GM12873 (cell line): ENCODE data around the gene MED20.

Experiments
- TF ChIP-seq, protein P1 (sequence below): IDR thresholded peaks from 2 replicates; pipeline ENCODE4 v1.5.1; 2012; ENCODE audit warnings: low read depth, mild to moderate bottlenecking, moderate library complexity, low read length, control low read depth; ENCODE audit not compliant: insufficient read depth; ENCODE audit errors: missing control alignments

The MED20 gene, protein sequence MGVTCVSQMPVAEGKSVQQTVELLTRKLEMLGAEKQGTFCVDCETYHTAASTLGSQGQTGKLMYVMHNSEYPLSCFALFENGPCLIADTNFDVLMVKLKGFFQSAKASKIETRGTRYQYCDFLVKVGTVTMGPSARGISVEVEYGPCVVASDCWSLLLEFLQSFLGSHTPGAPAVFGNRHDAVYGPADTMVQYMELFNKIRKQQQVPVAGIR

DNA sequence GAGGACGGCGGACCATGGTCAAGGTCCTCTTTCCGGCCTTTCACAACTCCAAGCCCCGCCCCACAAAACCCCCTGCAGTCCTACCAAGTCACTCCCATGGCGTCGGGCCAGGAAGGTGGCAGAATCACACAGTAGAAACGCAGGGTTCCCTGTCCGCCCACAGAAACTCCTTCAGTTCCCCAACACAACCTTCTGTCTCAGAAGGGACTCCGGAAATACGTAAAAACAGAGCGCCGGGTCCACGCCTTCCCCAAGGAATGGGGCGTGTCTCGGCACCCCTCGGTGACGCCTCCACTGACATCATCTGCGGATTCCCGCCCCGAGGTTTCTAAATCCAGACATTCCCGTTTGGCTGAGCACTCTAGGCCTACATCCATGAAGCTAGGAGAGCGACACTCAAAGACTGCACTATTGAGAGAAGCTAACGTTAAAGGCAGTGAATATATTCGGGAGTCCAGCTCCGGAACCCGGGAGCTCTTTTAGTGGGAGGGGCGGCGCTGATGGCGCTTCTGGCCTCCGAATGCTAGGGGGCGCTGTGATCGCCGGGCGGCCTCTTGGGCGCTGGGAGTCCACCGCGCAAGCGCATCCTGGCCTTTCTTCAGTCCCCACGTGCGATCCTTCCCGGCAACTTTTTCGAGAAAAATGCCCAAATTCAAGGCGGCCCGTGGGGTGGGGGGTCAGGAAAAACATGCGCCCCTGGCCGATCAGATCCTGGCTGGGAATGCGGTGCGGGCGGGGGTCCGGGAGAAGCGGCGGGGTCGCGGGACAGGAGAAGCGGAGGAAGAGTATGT, at the start of gene MED20, which contains the start of gene BYSL:
Gene MED20 (minus strand): TSS at position 219 of the 791 bp plus-strand sequence. CDS start 121 bp downstream, at position 98.
Gene BYSL (plus strand): TSS at position 579 of the 791 bp plus-strand sequence. CDS start 64 bp downstream, at position 643.
- TF ChIP-seq, protein P1, sequence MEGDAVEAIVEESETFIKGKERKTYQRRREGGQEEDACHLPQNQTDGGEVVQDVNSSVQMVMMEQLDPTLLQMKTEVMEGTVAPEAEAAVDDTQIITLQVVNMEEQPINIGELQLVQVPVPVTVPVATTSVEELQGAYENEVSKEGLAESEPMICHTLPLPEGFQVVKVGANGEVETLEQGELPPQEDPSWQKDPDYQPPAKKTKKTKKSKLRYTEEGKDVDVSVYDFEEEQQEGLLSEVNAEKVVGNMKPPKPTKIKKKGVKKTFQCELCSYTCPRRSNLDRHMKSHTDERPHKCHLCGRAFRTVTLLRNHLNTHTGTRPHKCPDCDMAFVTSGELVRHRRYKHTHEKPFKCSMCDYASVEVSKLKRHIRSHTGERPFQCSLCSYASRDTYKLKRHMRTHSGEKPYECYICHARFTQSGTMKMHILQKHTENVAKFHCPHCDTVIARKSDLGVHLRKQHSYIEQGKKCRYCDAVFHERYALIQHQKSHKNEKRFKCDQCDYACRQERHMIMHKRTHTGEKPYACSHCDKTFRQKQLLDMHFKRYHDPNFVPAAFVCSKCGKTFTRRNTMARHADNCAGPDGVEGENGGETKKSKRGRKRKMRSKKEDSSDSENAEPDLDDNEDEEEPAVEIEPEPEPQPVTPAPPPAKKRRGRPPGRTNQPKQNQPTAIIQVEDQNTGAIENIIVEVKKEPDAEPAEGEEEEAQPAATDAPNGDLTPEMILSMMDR, result peak; percentile 94

DNA sequence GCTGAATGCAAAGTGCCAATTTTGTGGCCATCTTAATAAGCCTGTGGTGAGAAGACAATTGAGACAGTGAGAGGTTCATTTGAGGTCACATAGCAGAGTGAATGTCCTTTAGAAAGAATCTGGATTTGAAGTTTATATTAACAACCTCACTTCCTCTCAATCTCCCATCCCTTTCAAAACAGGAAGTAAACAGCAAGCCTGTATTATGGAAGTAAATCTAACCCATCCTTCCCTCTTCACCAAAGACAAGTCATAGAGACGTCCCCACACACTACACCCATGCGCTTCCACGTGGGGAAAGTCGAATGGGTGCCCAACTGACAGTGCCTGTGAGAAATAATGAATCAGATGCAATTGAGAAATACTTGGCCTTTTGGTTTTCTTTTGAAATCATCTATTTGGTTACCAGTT, 49.5 kb upstream of the MED20 start:
- TF ChIP-seq, protein P1, result no peak

DNA sequence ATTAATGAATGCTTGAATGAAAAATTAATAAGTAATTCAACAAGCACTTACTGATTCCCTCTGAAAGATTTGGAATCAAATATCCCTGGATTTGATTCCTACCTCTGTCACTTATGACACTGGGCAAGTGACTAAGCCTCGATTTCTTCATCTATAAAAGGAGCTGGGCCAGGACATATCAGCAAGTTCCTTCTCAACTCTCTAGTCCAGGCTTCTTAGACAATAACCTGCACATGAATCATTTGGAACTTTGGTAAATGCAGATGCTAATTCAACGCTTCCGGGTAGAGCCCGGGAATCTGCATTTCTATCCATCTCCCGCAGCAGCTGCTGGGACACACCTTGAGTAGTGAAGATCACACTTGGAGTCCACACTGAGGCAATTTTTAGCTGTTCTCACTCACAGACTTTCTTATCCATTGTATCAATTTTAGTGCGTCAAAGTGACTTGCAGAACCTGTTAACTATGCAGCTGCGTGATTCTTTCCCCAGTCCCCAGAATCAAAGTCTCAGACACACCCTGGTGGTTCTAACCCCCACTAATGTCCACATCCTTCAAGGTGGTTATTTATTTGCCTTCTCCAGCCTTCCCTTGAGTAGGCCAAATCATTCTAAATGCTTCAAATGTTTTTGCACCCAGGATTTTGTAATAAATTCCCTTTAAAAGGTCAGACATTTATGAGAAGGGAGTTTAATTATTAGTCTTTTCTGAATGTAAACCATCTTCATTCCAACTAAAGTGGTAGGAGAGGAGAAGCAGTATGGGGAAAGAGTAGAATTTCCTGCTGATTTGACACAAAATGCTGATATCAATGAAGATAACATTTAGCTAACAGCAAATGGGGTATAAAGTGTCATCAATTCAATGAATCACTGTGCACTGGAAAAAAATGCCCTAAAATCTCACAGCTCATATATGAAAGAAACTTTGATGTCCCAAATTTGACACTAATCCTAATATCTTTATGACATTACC, 46.7 kb upstream of the MED20 start:
- TF ChIP-seq, protein P1, result no peak

DNA sequence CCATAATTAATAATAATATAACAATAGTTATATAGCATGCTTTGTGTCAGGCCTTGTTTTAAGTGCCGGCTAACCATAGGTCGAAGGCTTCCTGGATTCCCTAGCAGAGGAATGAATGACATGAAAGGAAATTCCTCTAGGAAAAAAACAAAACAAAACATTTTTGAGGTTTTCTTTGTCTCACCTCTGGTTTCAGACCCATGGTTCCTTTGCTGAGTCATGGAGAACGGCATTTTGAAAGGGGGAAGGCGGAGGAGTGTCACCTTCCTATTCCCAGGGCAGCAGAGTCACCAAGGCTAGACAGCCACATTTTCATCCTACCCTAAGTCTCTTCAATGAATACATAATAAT, 46.0 kb upstream of the MED20 start:
- TF ChIP-seq, protein P1, result no peak

DNA sequence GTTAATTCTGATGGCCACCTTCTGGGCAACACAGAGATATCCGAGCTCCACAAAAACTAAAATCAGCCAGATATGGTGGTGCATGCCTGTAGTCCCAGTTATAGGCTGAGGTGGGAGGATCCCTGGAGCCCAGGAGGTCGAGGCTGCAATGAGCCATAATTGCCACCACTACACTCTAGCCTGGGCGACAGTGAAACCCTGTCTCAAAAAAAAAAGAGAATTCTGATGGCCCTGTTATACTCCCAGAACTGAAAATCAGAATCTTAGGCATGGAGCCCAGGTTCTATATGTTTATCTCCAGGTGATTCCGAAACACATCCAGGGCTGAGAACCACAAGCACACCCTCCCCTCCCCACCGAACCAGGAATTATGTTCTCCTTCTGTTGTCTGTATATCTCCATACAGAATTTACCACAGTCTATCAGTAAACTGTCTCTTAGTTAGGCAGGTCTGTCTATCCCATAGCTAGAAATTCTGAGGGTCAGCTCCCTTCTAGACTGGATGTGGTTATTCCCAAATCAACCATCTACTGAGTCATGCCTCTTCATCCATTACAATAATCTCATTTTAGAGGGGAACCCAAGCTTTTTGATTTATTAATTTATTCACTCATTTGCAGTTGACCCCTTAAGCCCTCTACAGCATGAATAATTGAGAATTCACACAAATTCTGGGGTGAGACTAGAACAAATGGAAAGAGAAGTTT, 45.4 kb upstream of the MED20 start:
- TF ChIP-seq, protein P1, result no peak

DNA sequence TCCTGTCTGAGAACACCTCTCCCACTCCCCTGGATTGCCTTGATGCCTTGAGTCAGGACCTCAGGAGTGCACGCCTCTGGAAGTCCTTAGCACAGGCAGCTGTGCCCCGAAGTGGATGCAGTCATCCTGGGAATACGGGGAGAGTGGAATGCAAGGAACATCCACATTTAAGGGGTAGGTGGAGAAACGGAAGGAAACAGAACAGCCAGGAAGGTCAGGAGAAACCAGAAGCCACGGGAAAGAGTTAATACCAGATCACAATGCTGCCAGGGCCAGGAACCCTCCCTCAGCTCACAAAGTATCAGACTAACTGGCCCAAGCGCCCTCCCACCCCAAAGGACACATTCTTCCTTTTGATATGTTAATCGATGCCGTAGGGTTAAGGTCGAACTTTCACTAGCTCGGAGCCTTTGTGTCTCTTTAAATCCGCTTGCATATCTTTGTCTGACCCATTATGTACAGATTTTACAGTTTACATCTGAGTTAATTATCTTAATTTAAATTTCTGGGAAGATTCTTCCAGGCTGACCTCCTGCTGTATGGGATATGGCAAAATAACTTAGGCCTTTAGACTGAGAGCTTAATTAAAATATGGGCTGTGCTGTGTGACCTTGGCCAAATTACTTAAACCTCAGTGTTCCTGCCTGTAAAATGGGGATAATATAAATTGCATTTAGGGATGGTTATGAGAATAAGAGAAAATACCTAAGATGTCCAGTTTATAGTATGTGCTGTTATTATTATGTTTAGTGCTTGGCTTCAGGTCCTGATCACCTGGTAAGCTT, 44.7 kb upstream of the MED20 start:
- TF ChIP-seq, protein P1, result no peak
